Gastroesophageal sphincter (tissue), 3 donors: ENCODE measurements around the gene SMPDL3A.
"Not testable (repeated sequence)": the region's sequence is repeated elsewhere in the genome, so short reads cannot be mapped to it uniquely, and the experiment has no call there.

Experiments used
- CTCF ChIP-seq, 4 experiments: fragments of 200-600 bp in 2 of 4; fragments of 450-650 bp in 2 of 4; sonication (generic) in 1 of 4; IDR thresholded peaks; one replicate each; pipeline ENCODE4 v1.5.1; 2017 to 2019; ENCODE audit warnings: antibody characterized with exemption in 4 of 4, mild to moderate bottlenecking in 2 of 4, moderate library complexity in 2 of 4
- EP300 ChIP-seq: sonication (generic); formaldehyde crosslinking; IDR thresholded peaks from one replicate; pipeline ENCODE4 v1.6.1; 2017; ENCODE audit warnings: antibody characterized with exemption, mild to moderate bottlenecking
- POLR2A ChIP-seq, 2 donors: fragments of 450-650 bp; IDR thresholded peaks; one replicate each; pipeline ENCODE4 v1.6.1; 2017; ENCODE audit warnings: antibody characterized with exemption in 2 of 2, mild to moderate bottlenecking in 2 of 2, moderate library complexity in 1 of 2

DNA sequence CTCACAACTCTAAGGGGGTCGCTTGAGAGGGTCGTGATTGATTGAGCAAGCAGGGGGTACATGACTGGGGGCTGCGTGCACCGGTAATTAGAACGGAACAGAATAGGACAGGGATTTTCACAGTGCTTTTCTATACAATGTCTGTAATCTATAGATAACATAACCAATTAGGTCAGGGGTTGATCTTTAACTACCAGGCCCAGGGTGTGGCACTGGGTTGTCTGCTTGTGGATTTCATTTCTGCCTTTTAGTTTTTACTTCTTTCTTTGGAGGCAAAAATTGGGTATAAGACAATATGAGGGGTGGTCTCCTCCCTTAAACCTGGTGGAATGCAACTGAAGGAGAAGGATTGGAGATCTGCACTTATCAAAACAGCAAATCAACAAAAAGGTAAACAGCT is 40.1 kb upstream of the SMPDL3A start:
- TF ChIP-seq CTCF (IDR thresholded peaks at IDR 0.05); EP300; POLR2A (IDR thresholded peaks at IDR 0.05): not testable (repeated sequence)
